Measurements from ENCODE around the gene CGNL1.

The CGNL1 gene

GRCh38 chr15:57525581-57525980, 149.3 kb downstream of the CGNL1 start:
- DNase-seq (ENCODE audit: low read depth) = no peak

DNA sequence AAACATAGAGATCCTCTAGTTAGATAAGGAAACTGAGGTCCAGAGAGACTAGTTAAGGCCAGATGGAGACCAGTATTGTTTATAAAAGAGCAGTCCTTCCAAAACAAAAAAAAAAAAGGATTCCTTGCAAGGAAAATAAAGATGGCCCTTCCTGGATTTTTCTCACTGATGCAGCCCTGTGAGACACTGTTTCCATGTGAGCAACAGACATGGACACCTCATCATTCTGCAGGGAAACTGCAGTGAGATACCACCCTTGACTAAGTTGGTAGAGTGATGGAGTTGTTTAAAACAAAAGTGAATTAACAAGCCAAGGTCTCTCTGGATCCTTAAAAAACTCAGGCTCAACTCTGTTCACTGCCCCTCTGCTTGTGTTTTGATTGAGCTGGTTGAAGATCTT, 149.8 kb downstream of the CGNL1 start:
- DNase-seq (ENCODE audit: low read depth) = no peak

DNA sequence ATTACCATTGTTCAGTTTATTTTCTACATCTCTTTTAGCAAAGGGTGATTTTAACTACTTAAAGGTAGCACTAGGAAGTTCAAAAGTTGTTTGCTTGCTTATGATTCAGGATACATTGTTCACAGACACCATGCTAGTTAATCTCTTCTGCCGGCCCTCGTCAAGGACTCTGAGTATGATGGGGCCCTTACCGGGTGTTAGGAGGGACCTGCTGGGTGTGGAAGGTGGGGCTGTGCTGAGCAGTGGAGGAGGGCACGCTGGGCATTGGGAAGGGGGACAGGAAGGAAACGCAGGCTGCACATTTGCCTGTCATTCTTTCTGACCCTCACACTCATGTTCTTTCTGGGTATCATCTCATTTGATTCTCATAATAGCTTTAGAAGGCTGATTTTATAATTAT, 150.3 kb downstream of the CGNL1 start:
- DNase-seq (ENCODE audit: low read depth) = no peak

DNA sequence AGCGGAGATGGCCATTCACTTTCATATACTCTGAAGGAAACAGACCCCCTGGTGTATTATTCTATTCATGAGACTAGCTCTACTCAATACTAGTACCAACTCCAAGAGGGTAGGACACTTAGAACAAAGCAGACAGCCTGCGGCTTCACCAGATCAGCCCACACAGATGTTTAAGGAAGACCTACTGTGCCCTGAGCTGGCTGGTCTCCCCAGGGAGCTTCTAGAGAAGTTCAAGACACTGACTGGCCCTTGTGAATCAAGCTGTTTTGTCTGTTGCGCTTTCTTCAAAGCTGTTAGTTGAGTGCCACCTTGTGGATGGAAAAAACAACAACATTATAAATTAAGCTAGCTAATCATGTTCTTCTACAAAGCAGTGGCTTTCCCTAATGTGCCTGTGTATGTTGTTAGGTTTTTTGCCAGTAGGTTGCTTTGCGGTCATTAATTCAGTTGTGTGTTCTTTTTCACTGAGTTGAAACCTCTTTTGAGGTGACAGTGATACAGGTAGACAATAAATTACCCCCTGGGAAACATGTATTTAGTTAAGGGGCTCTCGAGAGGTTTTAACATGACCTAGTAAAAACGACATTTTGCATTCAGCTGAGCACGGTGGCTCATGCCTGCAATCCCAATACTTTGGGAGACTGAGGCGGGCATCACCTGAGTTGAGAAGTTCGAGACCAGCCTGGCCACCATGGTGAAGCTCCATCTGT, 151.2 kb downstream of the CGNL1 start:
- peak; percentile 39 for DNase-seq (ENCODE audit: low read depth)

DNA sequence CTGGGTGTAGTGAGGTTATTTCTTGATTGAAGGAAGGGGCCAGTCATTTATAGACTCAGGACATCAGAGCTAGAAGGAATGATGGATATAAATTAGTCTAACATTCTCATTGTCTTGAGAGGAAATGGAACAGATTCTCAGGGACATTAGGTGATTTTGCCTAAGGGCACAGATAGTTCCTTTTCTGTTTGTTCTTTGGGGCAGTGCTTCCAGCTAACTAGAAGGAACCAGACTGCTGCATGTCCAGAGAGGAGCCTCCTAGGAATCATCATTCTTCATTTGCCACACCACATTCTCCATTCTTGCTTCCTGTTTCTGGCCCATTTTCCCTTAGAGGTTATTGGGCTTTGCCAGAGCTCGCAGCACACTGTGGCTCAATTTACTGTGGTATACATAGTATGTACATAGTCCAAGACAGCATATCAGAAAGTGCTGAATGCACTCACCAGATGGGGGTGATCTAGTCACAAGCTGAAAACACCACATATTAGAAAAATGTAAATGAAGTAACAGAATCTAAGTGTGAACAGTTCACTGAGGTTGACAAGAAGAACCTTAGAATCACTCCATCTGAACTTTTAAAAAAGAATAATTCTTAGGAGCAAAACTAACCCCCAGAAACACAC, 152.7 kb downstream of the CGNL1 start:
- no peak for DNase-seq (ENCODE audit: low read depth)

GRCh38 chr15:57529748-57530147, 153.4 kb downstream of the CGNL1 start:
- no peak for DNase-seq (ENCODE audit: low read depth)

DNA sequence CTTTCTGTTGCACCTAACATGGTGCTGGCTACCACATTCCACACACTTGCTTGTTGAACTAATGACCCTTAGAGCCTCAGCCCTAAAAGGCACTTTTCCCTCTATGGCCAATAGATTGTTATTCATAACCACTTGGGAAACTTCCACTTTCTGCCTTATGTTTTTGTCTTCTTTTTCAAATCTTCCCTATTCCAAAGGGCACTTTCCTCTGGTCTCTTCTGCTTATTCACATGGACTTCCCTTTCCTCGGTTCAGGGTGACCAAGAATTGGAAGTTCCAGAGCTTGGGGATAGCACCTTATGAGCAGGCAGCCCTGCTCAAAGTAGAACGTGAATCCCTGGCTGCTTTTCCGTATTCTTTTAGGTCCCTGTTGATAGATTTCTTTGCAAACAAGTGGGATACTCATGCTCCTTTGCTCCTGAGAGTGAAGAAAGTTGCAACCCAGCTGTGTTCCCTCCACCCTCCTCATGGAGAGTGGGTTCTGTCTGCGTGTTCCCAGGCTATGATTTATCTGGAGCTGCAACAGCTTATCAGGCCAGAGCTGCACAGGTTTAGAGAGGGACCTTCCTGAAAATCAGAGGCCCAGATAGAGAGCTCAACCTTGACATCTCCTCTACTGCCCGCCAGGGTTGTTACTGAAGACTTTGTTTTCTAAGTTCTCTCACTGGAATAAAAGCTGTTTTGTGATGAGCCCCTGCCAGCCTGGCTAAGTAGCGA, 156.6 kb downstream of the CGNL1 start:
- no peak for DNase-seq (ENCODE audit: low read depth)

DNA sequence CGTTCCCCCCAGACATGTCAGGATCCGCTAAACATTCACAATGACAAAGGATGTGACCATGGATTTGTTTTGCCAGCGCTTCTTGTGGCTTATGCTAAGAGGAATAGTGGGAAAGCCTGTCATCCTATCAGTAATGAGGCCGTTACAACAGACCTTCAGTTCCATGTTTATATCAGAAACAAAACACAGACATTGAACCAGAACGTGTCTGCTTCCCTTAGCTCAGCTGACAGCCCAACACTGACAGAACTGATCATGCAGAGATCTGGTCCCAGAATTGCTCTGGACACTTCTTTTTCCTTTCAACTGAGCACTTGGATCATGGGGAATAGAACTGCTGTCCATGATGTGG, 157.1 kb downstream of the CGNL1 start:
- no peak for DNase-seq (ENCODE audit: low read depth)

DNA sequence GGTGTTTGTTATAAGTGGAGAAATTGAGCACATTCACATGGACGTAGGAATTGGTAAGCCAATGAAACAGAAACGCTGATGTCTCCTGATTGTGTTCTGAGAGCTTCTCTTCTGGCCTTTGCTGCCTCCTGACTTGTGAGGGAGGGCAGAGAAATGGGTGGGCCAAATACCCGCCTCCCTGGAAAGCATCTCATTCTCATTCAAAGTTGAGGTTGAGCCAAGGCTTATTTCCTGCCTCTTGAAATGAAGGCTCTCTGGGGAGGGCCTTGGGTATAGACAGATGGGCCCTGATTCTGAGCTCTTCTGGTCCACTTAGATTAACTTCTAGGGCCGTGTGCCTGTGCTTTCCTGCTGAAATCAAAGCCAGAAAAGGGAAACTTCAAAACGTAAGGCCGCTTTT, 158.0 kb downstream of the CGNL1 start:
- no peak for DNase-seq (ENCODE audit: low read depth)

DNA sequence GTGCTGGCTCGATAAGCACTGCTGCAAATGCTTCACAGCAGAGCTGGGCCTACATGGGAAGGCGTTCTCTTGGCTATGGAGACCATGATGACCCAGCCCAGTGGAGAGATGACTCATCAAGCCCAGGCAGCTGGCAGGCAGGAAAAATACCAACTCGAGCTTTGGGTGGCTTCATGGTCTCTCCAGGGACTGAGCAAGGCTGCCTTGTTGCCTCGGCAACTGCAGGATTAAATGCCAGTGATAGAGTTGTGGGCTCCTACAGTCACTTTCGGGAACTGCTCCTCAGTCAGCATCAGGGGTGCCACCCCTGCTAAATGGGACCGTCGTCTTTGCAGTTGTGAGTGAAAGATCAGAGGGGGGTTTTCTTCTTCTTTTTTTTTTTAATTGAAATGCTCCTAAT, 160.8 kb downstream of the CGNL1 start:
- DNase-seq (ENCODE audit: low read depth) = no peak

GRCh38 chr15:57537488-57538264, 161.4 kb downstream of the CGNL1 start:
- no peak for DNase-seq (ENCODE audit: low read depth)

DNA sequence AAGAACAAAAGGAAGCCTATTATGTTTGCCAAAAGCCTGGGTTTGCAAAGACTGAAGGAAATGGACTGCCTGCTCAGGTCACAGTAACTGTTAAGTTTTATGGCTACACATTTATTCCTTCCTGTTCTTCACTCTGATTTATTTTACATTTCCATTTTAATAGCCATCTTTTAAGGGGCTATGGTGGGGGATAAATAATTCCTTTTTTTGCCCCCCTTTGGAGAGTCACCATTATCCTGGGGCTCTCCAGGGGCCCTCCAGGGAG, 161.9 kb downstream of the CGNL1 start:
- no peak for DNase-seq (ENCODE audit: low read depth)

GRCh38 chr15:57538821-57539220, 162.5 kb downstream of the CGNL1 start:
- no peak for DNase-seq (ENCODE audit: low read depth)

DNA sequence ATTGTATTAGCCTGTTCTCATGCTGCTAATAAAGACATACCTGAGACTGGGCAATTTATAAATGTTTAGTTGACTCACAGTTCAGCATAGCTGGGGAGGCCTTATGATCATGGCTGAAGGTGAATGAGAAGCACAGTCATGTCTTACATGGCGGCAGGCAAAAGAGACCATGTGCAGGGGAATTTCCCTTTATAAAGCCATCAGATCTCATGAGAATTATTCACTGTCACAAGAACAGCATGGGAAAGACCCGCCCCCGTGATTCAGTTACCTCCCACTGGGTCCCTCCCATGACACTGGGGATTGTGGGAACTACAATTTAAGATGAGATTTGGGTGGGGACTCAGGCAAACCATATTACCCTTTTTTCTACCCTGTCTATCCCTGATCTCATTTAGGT, 163.9 kb downstream of the CGNL1 start:
- DNase-seq (ENCODE audit: low read depth) = no peak

DNA sequence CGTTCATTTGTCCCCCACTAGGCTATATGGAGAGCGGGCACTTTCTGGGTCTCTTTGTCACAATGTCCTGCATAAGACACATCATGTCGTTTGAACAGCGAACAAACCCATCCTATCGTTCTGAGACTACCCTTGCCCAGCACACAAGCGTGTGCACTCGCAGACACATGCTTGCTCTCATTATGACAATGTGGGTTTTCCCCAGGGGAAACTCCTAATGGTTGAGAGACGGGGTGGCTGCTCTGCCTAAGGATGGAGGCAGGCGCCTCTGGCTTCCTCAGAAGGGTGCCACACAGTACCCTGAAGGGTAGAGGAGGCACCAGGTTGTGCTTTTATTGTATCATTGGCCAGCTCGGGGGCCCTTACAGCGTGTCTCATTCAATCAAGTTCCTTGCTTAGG, 164.4 kb downstream of the CGNL1 start:
- DNase-seq (ENCODE audit: low read depth) = no peak

- no peak for DNase-seq (ENCODE audit: low read depth)
These were observed 165.0 kb downstream of the CGNL1 start for GRCh38 chr15:57541271-57541670.

- no peak for DNase-seq (ENCODE audit: low read depth)
These were observed 165.7 kb downstream of the CGNL1 start for GRCh38 chr15:57541805-57542504.

- no peak for DNase-seq (ENCODE audit: low read depth)
These were observed 166.2 kb downstream of the CGNL1 start for GRCh38 chr15:57542505-57542817.

GRCh38 chr15:57544848-57545480, 168.7 kb downstream of the CGNL1 start:
- no peak for DNase-seq (ENCODE audit: low read depth)

GRCh38 chr15:57545995-57546394, 169.7 kb downstream of the CGNL1 start:
- no peak for DNase-seq (ENCODE audit: low read depth)

DNA sequence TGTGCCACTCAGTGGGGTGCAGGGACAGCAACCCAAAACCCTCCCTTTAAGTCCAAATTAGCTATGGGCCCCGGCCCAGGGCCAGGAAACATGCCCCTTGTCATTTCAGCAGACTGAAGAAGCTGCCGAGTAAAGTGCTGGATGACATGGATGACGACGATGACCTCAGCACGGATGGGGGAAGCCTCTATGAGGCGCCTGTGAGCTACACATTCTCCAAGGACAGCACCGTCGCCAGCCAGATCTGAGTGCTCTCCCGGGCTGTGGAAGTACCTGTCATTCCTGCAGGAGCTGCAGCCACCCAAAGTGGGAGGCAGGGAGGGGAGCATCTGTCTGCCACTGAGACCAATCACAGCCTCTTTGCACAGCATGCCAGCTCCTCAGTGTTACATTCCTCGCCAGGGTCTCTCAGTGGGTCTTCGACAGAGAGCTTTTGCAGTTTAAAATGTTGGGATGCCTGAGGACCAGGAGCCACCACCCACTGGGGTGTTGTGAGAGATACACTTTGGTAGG, 171.0 kb downstream of the CGNL1 start:
- DNase-seq (ENCODE audit: low read depth) = no peak

DNA sequence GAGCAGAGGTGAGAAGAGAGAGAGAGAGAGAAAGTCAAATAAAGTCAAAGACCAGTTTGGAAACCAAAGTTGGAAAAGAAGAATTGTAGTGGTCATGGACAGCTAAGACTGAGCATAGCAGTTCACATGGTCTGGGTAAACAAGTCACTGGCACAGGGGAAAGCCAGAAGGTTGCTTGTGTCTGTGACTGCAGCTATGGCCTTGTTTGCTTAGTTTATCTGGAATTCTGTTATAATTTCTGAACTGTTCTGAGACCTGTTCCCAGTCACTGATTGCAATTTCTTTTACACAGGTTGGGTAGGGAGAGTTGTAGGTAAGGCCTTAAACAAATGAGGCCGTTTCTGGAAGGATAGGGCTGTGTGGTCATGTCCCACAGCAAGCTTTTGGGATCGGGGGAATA, 172.0 kb downstream of the CGNL1 start:
- DNase-seq (ENCODE audit: low read depth) = no peak
